HG03039 (cell line): ENCODE results near the gene RELCH.

ENCODE experiments used
- ATAC-seq: cut with Tn5 transposase; IDR thresholded peaks from one replicate; pipeline ENCODE4 v1.9.1; 2021; ENCODE audit warnings: mild to moderate bottlenecking, moderate library complexity; ENCODE audit not compliant: unreplicated experiment

Gene RELCH

GRCh38 chr18:62248313-62248712 lies 61.3 kb downstream of the RELCH start:
- no peak for ATAC-seq

DNA sequence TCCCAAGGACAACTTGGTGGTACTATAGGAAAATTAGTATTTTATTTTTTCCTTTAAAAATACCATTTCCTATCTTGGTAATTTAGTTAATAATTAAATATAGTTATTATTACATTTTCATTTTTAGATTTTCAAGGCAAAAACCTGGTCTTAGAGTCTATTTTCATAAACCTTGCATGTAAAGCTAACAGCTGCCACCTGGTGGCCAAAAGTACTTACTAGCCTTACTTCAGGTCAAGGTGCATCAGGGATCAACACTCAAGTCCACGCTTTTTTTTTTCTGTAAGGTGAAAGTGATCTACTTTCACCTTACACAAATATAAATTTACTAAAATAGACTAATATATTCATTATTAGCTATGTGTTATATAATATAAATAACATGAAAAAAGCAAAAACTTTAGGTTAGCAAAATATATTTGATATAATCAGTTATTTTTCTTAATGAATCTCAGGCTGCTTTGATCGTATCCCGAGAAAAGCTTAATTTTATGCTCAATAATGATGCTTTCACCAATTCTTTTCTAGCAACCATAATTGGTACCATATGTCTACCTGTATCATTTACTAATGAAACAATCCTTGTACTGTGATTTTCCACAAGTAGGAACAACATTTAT lies 62.5 kb downstream of the RELCH start:
- ATAC-seq: no peak

GRCh38 chr18:62250475-62250874 lies 63.4 kb downstream of the RELCH start:
- no peak for ATAC-seq

- ATAC-seq: no peak
These were observed 71.0 kb downstream of the RELCH start for GRCh38 chr18:62258093-62258492.

- ATAC-seq: no peak
These were observed 71.6 kb downstream of the RELCH start for GRCh38 chr18:62258616-62259015.

GRCh38 chr18:62262061-62262460 lies 75.0 kb downstream of the RELCH start:
- no peak for ATAC-seq

GRCh38 chr18:62264984-62265383 lies 77.9 kb downstream of the RELCH start:
- no peak for ATAC-seq

DNA sequence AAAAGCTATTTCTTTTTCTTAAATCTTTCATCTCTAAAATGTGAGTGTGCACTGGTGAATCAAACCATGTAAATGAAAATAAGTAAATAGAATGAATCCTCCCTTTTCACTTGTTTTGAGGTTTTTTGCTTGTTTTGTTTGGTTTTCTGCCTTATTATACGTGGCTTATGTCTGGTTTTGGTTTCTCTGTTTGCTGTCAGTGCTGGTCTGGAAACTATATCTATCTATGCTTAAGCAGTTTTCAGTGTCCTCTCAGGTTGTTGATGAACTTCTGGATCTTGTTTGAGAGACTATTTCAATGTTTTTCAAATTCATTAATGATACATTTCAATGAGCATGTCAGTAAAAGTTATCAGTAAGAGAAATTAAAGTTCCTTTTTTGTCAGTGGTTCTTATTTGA lies 90.0 kb downstream of the RELCH start:
- no peak for ATAC-seq

GRCh38 chr18:62279561-62279960 lies 92.5 kb downstream of the RELCH start:
- ATAC-seq: no peak

DNA sequence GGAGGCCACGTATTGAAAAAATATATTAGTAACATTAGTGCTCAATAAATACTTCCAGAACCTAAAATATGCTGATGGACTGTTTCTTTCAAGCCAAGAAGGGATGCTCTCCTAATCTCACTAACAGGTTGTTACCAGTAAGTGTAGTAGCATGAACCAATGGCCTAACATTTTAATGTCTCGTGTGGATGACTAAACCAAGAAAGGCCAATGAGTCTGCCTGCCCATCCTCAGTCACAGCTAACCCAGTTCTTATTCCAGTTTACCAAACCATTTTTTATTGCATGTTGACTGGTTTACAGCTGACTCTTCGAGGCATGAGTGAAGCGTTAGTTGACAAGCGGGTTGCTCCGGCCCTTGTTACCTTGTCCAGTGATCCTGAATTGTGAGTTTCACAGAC lies 93.0 kb downstream of the RELCH start:
- no peak for ATAC-seq

GRCh38 chr18:62280786-62281185 lies 93.7 kb downstream of the RELCH start:
- no peak for ATAC-seq

DNA sequence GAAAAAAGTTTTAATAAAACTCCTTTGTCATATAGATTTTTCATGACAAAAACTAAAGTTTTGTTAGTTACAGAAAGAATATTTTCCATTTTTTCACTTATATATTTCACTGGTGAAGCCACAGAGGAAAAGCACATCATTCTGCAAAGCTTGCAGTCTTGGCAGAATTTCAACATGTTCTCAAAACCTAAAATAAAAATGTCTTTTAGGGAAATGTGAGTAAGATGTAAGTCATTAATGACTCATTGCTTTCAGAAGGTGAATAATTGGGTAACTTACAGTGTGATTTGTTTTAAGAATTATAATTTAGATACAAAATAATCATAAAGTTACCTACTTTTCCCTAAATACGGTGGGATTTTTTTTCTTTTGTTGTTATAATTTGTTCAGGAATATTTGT lies 94.6 kb downstream of the RELCH start:
- ATAC-seq: no peak

- no peak for ATAC-seq
These were observed 95.2 kb downstream of the RELCH start for GRCh38 chr18:62282188-62282629.

DNA sequence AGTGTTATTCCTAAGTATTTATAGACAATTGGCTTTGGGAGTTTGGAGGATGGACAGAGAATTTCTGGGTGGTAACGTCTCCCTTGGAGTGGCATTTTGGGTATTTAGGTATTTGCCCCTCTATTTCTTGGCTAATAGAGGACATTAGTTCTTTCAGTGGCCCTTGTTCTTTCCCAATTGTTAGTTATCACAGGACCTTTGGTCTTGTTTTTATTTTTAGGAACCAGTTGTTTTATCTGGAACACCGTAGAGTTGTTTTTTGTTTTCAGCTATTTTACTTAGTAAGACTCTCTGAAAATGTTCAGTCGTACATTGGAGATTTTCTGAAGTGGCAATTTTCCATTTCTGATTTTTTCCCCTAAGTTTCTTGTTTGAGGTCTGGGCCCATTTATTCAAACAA lies 97.6 kb downstream of the RELCH start:
- ATAC-seq: no peak

- no peak for ATAC-seq
These were observed 98.2 kb downstream of the RELCH start for GRCh38 chr18:62285281-62285680.

DNA sequence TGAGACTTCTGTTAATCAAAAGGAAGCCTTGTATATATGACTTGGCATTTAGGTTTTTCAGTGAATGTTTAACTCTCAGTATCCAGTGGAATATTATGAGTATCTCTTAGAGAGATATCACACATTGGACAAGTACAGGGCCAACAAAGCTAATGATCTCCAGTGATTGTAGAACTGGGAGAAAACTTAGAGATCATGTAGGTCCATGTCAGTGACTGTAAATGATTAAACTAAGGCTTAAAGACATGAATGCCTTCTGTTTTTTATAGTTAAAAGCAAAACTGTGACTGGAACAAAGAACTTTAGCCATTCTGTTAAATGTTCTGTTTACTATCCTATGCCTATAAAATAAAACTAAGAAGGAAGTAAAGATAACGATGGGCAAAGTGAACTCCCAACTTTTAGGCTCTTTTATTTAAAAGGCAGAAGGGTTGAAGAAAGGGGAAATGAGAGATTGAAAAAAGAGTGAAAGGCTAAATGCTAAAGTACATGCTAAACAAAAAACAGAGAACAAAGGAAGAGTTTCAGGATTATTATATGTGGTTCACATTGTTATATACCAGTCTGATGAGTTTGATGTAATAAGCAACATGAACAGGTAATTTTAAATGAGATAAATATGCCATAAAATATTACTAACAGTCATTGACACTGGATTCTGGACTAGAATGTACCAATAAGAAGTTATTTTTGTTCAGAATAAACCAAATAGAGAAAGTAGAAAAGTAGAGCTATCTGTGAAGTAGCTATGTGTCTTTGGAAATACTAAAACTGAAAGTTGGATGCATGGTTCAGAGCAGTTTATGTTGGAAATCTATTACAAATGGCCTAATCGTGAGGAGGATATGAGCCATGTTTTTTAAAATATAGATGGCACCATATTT lies 101.0 kb downstream of the RELCH start:
- no peak for ATAC-seq

- ATAC-seq: no peak
These were observed 101.6 kb downstream of the RELCH start for GRCh38 chr18:62288665-62289008.

GRCh38 chr18:62289047-62289446 lies 102.0 kb downstream of the RELCH start:
- peak; percentile 63 for ATAC-seq

DNA sequence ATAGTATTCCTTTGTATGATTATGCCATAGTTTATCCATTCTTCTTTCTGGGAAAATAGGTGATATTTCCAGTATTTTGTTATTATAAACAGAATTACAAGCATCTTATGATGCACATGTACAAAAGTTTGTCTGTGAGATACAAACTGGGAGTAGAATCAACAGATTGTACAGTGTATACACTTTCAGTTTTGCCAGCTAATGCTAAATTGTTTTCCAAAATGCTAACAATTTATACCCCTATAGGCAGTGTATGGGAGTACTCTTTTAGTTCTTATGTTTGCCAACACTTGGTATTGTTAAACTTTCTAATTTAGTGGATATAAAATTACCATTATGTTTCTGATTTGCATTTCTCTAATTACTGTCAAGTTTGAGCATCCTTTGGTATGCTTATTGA lies 107.0 kb downstream of the RELCH start:
- no peak for ATAC-seq

- ATAC-seq: no peak
These were observed 113.4 kb downstream of the RELCH start for GRCh38 chr18:62300359-62300963.

GRCh38 chr18:62301322-62301721 lies 114.3 kb downstream of the RELCH start:
- ATAC-seq: no peak

DNA sequence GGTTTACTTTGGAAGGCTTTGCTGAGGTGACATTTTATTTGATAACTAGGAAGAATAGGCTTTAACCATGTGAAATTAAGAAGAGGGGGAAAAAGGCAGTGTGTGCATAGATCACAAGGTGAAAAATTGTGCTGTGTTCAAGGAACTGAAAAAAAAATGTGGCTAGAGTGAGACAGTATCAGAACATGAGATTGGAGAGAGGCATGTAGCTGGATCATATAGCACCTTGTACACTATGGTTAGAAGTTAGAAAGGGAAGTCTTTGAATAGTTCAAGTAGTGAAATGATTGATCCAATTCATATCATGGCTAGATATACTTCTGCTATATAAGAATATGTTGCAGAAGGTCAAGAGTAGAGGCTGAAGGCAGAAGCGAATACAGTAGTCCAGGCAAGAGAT lies 125.8 kb downstream of the RELCH start:
- no peak for ATAC-seq
